Right ventricle myocardium inferior (tissue), 1 donor: Measurements from ENCODE around the gene TMC5. TPM values are rescaled to one million over a fixed set of nuclear protein-coding genes. Genes with fewer than 3 reads are reported as not detected.
"Not testable (repeated sequence)": the region's sequence is repeated elsewhere in the genome, so short reads cannot be mapped to it uniquely, and the experiment has no call there.

Experiments
- ATAC-seq: fragments of 200-7000 bp; cut with Tn5 transposase; one replicate; pipeline ENCODE4 v1.9.1; 2020; ENCODE audit warnings: mild to moderate bottlenecking, moderate library complexity
- DNase-seq: peaks from one replicate; pipeline ENCODE4 v3.0.0; 2021; ENCODE audit errors: missing footprints
- intact Hi-C: fragments of 100-400 bp; cut with DNase I; formaldehyde crosslinking; loops from one replicate; pipeline ENCODE4 v1.11.0; 2022
- long read RNA-seq: library from polyadenylated mRNA; unstranded; transcript quantifications from one replicate; pipeline ENCODE4 v2.0.0, GENCODE V29; 2021
- total RNA-seq: library from RNA; stranded (reverse); fragmentation: NEBNext Ultra II Directional; extraction: Animal tissue kit (Norgen Biotek cat#: 25700); gene quantifications from one replicate; pipeline ENCODE4 v1.2.1, GENCODE V29; 2021
- donor health status: DM: no; HTN: yes; CAD: no; lungs with severe emphysema.

TMC5 gene
- not detected for total RNA-seq
- long read RNA-seq: 0 reads

DNA sequence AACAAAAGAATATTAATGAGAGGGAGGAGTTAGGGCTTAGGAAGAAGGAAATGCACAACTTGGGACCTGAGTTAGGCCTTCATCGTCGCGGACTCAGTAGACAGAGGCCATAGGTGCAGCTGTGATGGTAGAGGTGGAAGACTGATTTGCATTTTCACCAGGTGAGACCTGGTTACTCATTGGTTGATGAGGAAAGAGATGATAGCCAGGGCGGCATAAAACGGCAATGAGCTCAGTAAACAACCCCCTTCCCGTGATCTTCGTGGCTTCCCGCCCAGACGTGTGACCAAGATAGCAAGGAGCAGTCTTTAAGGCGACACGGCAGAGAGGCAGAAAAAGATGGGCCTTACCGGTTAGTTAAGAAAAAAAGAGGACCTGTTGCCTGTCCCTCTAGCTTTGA lies at the start of gene TMC5:
TMC5 (plus strand) TSS at position 244 of the 400 bp plus-strand sequence. CDS start 22,156 bp downstream, outside the sequence.
- ATAC-seq (no peak), DNase-seq (no peak)
- intact Hi-C loops: no loop called here

DNA sequence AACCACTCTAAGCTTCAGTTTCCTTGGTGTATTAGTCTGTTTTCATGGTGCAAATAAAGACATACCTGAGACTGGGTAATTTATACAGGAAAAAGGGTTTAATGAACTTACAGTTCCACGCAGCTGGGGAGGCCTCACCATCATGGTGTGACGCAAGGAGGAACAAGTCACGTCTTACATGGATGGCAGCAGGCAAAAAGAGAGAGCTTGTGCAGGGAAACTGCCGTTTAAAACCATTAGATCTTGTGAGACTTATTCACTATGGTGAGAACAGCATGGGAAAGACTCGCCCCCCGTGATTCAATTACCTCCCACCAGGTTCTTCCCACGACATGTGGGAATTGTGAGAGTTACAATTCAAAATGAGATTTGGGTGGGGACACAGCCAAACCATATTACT lies 45.1 kb upstream of the TMC5 start:
- not testable (repeated sequence) for ATAC-seq, DNase-seq
- intact Hi-C loops: loop anchor here (10.0 kb wide), 2 partner anchors 208 to 388 kb away; partner anchors contain the start of genes SYT17 and TMC7

DNA sequence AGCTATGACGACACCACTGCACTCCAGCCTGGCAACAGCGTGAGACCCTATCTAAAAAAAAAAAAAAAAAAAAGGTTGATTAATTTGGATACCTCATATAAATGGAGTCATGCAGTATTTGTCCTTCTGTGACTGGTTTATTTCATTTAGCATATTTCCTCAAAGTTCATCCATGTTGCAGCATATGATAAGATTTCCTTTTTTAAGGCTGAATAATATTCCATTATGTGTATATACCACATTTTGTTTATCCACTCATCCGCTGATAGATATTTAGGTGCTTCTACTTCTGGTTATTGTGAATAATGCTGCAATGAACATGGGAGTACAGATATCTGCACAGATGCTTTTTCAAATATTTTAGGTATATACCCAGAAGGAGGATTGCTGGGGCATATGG lies 43.3 kb upstream of the TMC5 start:
- ATAC-seq (no peak), DNase-seq (no peak)
- intact Hi-C loops: loop anchor here (10.0 kb wide), 2 partner anchors 210 to 390 kb away; partner anchors contain the start of genes SYT17 and TMC7

DNA sequence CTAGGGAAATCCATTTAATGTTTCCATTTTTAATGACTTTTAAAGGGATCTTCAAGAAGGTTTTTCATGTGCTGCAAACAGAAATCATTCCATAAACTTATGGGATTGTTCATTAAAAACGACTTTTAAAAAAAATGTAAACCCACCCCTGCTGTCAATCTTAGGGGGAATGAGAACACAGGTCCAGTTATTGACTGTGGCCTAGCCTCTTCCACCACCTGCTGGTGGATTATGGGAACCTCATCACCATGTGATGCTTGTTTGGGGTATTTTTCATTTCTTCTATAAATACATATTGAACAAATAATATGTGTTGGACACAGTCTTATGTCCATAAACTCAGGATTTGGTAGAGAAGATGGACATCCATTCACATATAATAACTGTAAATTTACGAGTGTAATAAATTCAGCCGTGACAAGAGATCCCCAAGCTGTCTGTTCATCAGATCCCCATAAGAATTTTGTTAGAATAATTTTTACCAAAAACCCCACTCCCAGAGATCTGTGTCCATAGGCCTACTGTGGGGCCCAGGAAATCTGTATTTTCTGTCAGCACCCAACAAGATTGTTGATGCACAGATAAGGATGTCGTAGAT lies 42.0 kb upstream of the TMC5 start:
- DNase-seq (no peak), ATAC-seq (no peak)
- intact Hi-C loops: loop anchor here (1.0 to 10.0 kb wide), 3 partner anchors 211 to 391 kb away; partner anchors contain the start of genes SYT17 and TMC7

GRCh38 chr16:19377864-19378263 lies 39.8 kb upstream of the TMC5 start:
- DNase-seq (no peak), ATAC-seq (no peak)
- intact Hi-C loops: loop anchor here (10.0 kb wide), 2 partner anchors 213 to 393 kb away; partner anchors contain the start of genes SYT17 and TMC7

- ATAC-seq: no peak
- intact Hi-C loops: loop anchor here (10.0 kb wide), 2 partner anchors 214 to 394 kb away; partner anchors contain the start of genes SYT17 and TMC7
- no peak for DNase-seq
Measured at GRCh38 chr16:19378511-19378910, 39.2 kb upstream of the TMC5 start.

DNA sequence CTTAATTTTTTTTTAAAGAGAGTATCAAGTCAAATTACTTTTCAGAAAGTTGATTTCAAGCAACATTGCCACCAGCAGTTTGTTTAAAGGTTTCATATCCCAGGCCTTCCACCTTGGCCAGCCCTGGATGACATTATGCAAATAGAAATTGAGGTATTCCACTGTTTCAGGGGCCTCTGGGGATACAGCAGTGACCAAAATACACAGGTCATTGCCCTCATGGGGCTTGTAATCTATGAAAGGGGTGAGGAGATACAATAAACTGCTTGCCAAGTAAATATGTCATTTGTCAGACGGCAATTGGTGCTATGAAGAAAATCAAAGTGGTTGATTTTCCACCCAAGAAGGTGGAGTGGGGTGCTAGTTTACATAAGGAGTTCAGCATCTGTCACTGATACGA lies 37.8 kb upstream of the TMC5 start:
- ATAC-seq (no peak), DNase-seq (no peak)
- intact Hi-C loops: loop anchor here (10.0 kb wide), 2 partner anchors 215 to 395 kb away; partner anchors contain the start of genes SYT17 and TMC7

DNA sequence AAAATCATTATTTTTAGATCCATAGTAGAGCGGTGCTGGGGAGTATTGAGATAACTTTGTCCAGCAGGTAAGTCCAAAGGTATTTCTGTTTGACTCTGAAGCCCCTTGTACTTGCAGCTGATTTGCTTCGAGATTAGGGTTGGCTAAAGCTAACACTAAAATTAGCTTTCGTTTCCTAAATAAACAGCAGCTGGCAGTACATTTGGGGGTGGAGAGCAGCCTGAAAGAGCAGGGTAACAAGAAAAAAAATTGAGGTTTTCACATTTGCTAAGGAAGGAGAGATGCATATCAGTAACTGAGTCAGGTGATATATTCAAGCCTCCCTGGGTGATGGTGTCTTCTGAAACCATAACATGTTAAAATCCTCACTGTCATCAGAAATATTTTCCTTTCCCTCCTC lies 37.4 kb upstream of the TMC5 start:
- ATAC-seq (no peak), DNase-seq (no peak)
- intact Hi-C loops: no loop called here

DNA sequence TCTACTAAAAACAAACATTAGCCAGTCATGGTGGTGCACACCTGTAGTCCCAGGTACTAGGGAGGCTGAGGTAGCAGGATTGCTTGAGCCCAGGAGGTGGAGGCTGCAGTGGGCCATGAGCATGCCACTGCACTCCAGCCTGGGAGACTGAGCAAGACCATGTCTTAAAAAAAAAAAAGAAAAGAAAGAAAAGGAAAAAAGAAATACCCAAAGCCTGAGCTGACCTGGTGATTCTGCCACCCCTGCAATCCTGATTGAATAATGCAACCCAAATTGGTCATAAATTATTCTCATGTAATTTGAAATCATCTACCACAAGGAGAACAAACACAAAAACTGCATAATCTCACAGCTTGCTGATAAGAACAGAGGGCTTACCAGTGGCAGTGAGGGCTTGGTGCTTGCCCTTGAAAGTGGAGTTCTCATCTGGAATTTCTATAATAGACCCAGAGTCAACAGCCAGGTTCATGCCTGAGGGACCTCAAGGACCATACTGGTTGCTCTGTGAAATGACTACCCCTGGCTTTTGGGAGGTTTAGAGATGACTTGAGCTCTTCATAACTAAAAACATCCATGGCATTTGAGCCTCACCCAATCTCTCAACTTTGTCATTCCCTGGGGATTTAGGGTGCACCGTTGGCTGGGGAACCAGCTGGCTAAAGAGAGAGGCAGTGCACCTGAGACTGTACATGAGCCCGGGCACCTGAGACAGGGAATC lies 35.4 kb upstream of the TMC5 start:
- DNase-seq (no peak), ATAC-seq (no peak)
- intact Hi-C loops: no loop called here

DNA sequence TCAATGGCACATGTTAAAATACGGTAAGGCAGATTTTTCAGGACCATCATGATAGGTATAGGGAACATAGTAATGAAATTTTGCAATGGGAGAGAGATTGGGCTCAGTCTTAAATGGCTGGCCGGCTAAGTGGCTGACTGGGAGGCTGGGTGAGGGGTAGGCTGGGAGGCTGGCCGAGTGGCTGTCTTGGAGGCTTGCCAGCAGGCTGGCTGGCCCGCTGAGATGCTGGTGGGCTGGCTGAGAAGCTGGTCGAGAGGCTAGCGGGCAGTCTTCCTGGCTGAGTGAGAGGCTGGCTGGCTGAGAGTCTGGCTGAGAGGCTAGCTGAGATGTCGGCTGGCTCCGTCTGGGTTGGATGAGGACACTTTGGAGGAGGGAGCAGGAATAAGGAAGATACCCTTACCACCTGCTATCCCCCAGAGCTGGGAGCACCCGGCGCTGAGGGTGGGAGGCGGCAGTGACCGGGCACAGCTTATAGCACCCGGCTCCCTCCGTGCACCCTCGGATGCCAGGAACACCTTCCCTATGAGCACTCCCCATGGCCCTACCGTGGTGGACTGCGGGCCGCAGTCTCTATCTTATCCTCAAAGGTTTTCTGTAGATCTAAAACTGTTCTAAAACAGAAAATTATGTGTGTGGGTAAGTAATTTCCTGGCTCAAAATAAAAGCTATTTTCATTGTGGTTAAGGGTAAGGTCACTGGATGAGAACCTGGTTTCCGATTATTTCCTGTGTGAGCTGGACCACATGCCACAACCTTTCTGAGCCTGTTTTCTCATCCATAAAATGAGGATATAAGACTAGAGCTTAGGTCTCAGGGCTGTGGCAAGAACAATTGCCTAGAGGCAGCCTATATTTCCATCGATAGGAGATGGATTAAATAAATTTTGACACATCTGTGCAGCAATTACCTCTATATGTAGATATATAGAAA lies 34.5 kb upstream of the TMC5 start:
- DNase-seq: no peak
- intact Hi-C loops: no loop called here
- ATAC-seq: no peak

DNA sequence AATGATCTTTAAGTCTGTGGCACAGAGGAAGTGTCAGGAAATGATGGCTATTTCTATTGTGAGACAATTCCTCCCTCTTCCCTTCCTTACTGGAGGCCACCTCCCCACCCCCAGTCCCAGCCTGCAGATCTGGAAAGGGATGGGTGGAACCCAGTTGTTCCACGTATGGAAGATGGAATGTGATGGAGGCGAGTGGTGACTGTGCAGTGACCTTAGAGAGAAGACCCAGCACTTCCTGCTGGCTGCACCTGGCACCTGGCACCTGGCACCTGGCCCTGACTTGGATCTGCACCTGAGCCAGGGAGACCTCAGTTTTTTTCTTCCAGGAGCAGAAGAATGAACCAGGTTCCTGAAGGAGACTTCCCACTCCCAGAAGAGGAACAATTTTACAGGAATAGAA lies 33.0 kb upstream of the TMC5 start:
- intact Hi-C loops: no loop called here
- DNase-seq (no peak), ATAC-seq (no peak)

GRCh38 chr16:19386525-19386924 lies 31.2 kb upstream of the TMC5 start:
- intact Hi-C loops: no loop called here
- DNase-seq: no peak
- no peak for ATAC-seq

DNA sequence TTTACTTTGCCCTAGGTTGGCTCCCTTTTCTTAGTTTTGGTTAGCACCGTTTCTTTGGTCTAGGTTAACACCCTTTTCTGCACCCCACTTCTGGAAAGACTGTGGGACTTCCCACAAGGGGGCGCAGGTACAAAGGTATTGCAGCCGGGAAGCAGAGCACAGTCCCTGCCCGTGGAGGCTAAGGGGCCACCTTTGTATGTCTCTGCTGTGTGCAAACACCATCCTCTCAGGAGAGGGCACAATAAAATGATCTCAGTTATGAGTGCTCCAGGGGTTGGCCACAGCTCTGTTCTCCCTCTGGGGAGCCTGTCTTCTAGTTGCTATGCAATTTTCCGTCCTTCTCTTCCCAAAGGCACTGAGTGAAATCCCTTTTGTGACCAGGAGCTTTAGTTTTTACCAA lies 28.4 kb upstream of the TMC5 start:
- DNase-seq (no peak), ATAC-seq (no peak)

DNA sequence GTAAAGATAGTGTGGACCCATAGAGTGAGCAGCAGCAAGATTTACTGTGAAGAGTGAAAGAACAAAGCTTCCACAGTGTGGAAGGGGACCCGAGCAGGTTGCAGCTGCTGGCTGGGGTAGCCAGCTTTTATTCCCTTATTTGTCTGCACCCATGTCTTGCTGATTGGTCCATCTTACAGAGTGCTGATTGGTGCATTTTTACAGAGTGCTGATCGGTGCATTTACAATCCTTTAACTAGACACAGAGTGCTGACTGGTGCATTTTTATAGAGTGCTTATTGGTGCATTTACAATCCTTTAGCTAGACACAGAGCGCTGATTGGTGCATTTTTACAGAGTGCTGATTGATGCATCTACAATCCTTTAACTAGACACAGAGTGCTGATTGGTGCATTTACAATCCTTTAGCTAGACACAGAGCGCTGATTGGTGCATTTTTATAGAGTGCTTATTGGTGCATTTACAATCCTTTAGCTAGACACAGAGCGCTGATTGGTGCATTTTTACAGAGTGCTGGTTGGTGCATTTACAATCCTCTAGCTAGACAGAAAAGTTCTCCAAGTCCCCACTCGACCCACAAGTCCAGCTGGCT lies 26.4 kb upstream of the TMC5 start:
- ATAC-seq, DNase-seq, intact Hi-C loops: not testable (repeated sequence)

More for the DNA sequence above, 28.4 kb upstream of the TMC5 start:
- intact Hi-C loops: no loop called here

GRCh38 chr16:19392352-19392751 lies 25.3 kb upstream of the TMC5 start:
- DNase-seq (no peak), ATAC-seq (no peak)
- intact Hi-C loops: no loop called here

- no peak for DNase-seq
Measured at GRCh38 chr16:19393226-19394111, 24.2 kb upstream of the TMC5 start.

DNA sequence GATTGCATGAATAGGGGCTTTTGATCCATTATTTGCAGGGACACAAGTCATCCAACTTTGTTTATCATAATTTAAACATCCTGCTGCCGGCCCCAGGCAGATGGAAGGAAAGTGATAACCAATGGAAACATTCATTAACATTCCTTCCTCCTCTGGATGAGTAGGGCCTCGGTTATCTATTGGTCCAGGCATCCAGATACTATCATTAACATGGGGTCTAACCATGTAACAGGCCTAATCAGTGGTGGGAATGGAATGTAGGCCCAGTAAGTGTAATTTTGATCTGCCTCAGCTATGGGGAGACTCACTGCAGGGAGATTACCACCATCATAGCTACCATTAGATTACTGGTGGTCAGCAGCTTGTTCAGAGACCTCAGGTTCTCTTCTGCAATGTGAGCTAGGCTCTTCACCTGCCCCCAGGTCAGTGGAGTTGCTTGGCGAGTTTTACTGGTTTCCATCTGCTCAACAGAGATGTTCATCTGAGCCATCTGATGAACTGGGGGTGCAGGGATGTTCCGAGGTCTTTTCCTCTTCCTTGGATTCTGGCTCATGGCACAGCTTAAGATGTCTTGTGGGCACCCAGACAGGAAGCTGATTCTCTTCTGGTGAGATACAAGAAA lies 21.9 kb upstream of the TMC5 start:
- DNase-seq, intact Hi-C loops, ATAC-seq: not testable (repeated sequence)

More at GRCh38 chr16:19393226-19394111, 24.2 kb upstream of the TMC5 start:
- intact Hi-C loops: no loop called here
- no peak for ATAC-seq
